GM21367 (cell line): ENCODE measurements around the gene BAG2.

Source experiments
- ATAC-seq: cut with Tn5 transposase; IDR thresholded peaks from one replicate; pipeline ENCODE4 v1.9.1; 2021; ENCODE audit not compliant: unreplicated experiment

BAG2 gene

GRCh38 chr6:57221191-57221935, 49.2 kb downstream of the BAG2 start:
- ATAC-seq = peak; percentile 68

GRCh38 chr6:57221936-57222742, 50.0 kb downstream of the BAG2 start, which contains the start of gene RAB23:
TSS of gene RAB23 (minus strand) at chr6:57222307. CDS start at chr6:57210380, 11,927 bp downstream.
- peak; percentile 70 for ATAC-seq

- ATAC-seq = no peak
Observed at GRCh38 chr6:57222743-57223077, 50.6 kb downstream of the BAG2 start.

- no peak for ATAC-seq
Observed at GRCh38 chr6:57224769-57225515, 52.8 kb downstream of the BAG2 start.

- ATAC-seq = no peak
Observed at GRCh38 chr6:57226221-57226620, 54.1 kb downstream of the BAG2 start.
